GM19468 (cell line): ENCODE results near the gene RYR3.

ENCODE experiments used
- ATAC-seq: cut with Tn5 transposase; IDR thresholded peaks from one replicate; pipeline ENCODE4 v1.9.1; 2021; ENCODE audit warnings: mild to moderate bottlenecking, moderate library complexity, moderate number of reproducible peaks; ENCODE audit not compliant: unreplicated experiment; ENCODE audit errors: extremely low read depth

The RYR3 gene

GRCh38 chr15:33677238-33677830 is 366.6 kb downstream of the RYR3 start:
- ATAC-seq, result no peak

GRCh38 chr15:33678176-33678575 is 367.4 kb downstream of the RYR3 start:
- no peak for ATAC-seq

GRCh38 chr15:33678602-33679001 is 367.8 kb downstream of the RYR3 start:
- ATAC-seq, result no peak

- ATAC-seq, result no peak
These were observed 368.3 kb downstream of the RYR3 start for GRCh38 chr15:33679061-33679460.

- no peak for ATAC-seq
These were observed 369.6 kb downstream of the RYR3 start for GRCh38 chr15:33680336-33680735.

- ATAC-seq, result no peak
These were observed 382.5 kb downstream of the RYR3 start for GRCh38 chr15:33693166-33693800.

- no peak for ATAC-seq
These were observed 387.4 kb downstream of the RYR3 start for GRCh38 chr15:33698126-33698525.

- no peak for ATAC-seq
These were observed 388.4 kb downstream of the RYR3 start for GRCh38 chr15:33699145-33699544.

GRCh38 chr15:33699691-33700447 is 389.1 kb downstream of the RYR3 start:
- no peak for ATAC-seq

- ATAC-seq, result no peak
These were observed 390.0 kb downstream of the RYR3 start for GRCh38 chr15:33700695-33701303.

- ATAC-seq, result no peak
These were observed 390.5 kb downstream of the RYR3 start for GRCh38 chr15:33701304-33701696.

GRCh38 chr15:33706173-33706572 is 395.4 kb downstream of the RYR3 start:
- no peak for ATAC-seq

GRCh38 chr15:33710748-33711147 is 400.0 kb downstream of the RYR3 start:
- ATAC-seq, result no peak

- no peak for ATAC-seq
These were observed 405.3 kb downstream of the RYR3 start for GRCh38 chr15:33716025-33716424.

GRCh38 chr15:33720952-33721351 is 410.2 kb downstream of the RYR3 start:
- no peak for ATAC-seq

GRCh38 chr15:33722005-33722672 is 411.4 kb downstream of the RYR3 start:
- ATAC-seq, result peak; percentile 81

- no peak for ATAC-seq
These were observed 411.9 kb downstream of the RYR3 start for GRCh38 chr15:33722673-33723015.

- ATAC-seq, result no peak
These were observed 413.7 kb downstream of the RYR3 start for GRCh38 chr15:33724321-33725036.

- ATAC-seq, result no peak
These were observed 418.9 kb downstream of the RYR3 start for GRCh38 chr15:33729653-33730052.

- ATAC-seq, result peak; percentile 62
These were observed 420.0 kb downstream of the RYR3 start for GRCh38 chr15:33730815-33731214.
